ENCODE measurements around the gene DSE.

DSE gene

GRCh38 chr6:116387374-116387773 lies 16.6 kb downstream of the DSE start:
- no peak for DNase-seq (ENCODE audit: low spot score)

- DNase-seq (ENCODE audit: low spot score), result no peak
Measured at GRCh38 chr6:116388924-116389323, 18.2 kb downstream of the DSE start.

- no peak for DNase-seq (ENCODE audit: low spot score)
Measured at GRCh38 chr6:116389357-116389756, 18.6 kb downstream of the DSE start.

- no peak for DNase-seq (ENCODE audit: low spot score)
Measured at GRCh38 chr6:116390581-116390980, 19.8 kb downstream of the DSE start.

- DNase-seq (ENCODE audit: low spot score), result no peak
Measured at GRCh38 chr6:116392132-116393013, 21.6 kb downstream of the DSE start.

- no peak for DNase-seq (ENCODE audit: low spot score)
Measured at GRCh38 chr6:116393430-116393829, 22.7 kb downstream of the DSE start.

GRCh38 chr6:116395647-116396046 lies 24.9 kb downstream of the DSE start:
- no peak for DNase-seq (ENCODE audit: low spot score)

GRCh38 chr6:116396441-116396840 lies 25.7 kb downstream of the DSE start:
- no peak for DNase-seq (ENCODE audit: low spot score)

GRCh38 chr6:116397914-116398313 lies 27.2 kb downstream of the DSE start:
- no peak for DNase-seq (ENCODE audit: low spot score)

- DNase-seq (ENCODE audit: low spot score), result no peak
Measured at GRCh38 chr6:116398316-116399010, 27.7 kb downstream of the DSE start.

GRCh38 chr6:116399287-116399686 lies 28.5 kb downstream of the DSE start:
- DNase-seq (ENCODE audit: low spot score), result no peak

- DNase-seq (ENCODE audit: low spot score), result no peak
Measured at GRCh38 chr6:116400328-116400727, 29.6 kb downstream of the DSE start.

- no peak for DNase-seq (ENCODE audit: low spot score)
Measured at GRCh38 chr6:116402108-116402937, 31.6 kb downstream of the DSE start.

GRCh38 chr6:116403205-116403604 lies 32.5 kb downstream of the DSE start:
- no peak for DNase-seq (ENCODE audit: low spot score)

- DNase-seq (ENCODE audit: low spot score), result no peak
Measured at GRCh38 chr6:116404696-116405095, 33.9 kb downstream of the DSE start.

- DNase-seq (ENCODE audit: low spot score), result no peak
Measured at GRCh38 chr6:116405138-116405537, 34.4 kb downstream of the DSE start.

GRCh38 chr6:116405652-116406356 lies 35.1 kb downstream of the DSE start:
- DNase-seq (ENCODE audit: low spot score), result no peak

GRCh38 chr6:116406678-116407345 lies 36.1 kb downstream of the DSE start:
- DNase-seq (ENCODE audit: low spot score), result no peak

GRCh38 chr6:116408491-116408890 lies 37.7 kb downstream of the DSE start:
- DNase-seq (ENCODE audit: low spot score), result no peak

GRCh38 chr6:116409756-116410155 lies 39.0 kb downstream of the DSE start:
- DNase-seq (ENCODE audit: low spot score), result no peak

- no peak for DNase-seq (ENCODE audit: low spot score)
Measured at GRCh38 chr6:116411284-116411623, 40.5 kb downstream of the DSE start.

Data from LoVo (cell line).